Type B pancreatic cell (in vitro differentiated cells): Measurements from ENCODE around the gene STAG1. TPM values are rescaled to one million over a fixed set of nuclear protein-coding genes. Genes with fewer than 3 reads are reported as not detected.
"Not testable (repeated sequence)": the region's sequence is repeated elsewhere in the genome, so short reads cannot be mapped to it uniquely, and the experiment has no call there.

Experiments used
- DNase-seq: peaks from one replicate; pipeline ENCODE4 v3.0.0; 2021; ENCODE audit warnings: mixed read lengths; ENCODE audit not compliant: unreplicated experiment; ENCODE audit errors: extremely low spot score
- H3K27ac Mint-ChIP-seq: 2 replicates; pipeline ENCODE4 v1.8.0; 2021; ENCODE audit warnings: mild to moderate bottlenecking, mixed read lengths
- H3K27me3 Mint-ChIP-seq: 2 replicates; pipeline ENCODE4 v1.8.0; 2021; ENCODE audit warnings: mixed read lengths
- H3K36me3 Mint-ChIP-seq: 2 replicates; pipeline ENCODE4 v1.8.0; 2021; ENCODE audit warnings: mixed read lengths
- H3K4me1 Mint-ChIP-seq: one replicate; pipeline ENCODE4 v1.8.0; 2021; ENCODE audit warnings: mixed read lengths; ENCODE audit not compliant: unreplicated experiment
- H3K4me3 Mint-ChIP-seq: 2 replicates; pipeline ENCODE4 v1.8.0; 2021; ENCODE audit warnings: mild to moderate bottlenecking, mixed read lengths
- H3K9me3 Mint-ChIP-seq: 2 replicates; pipeline ENCODE4 v1.8.0; 2021; ENCODE audit warnings: mixed read lengths
- total RNA-seq: library from RNA; stranded (reverse); gene quantifications from 2 replicates; pipeline ENCODE4 v1.2.1, GENCODE V29; 2021; ENCODE audit warnings: low replicate concordance
- TF ChIP-seq, protein P1 (sequence below): fragments of 200-600 bp; sonication (generic); conservative IDR thresholded peaks from 2 replicates; pipeline ENCODE4 v1.5.0; 2021; ENCODE audit warnings: antibody characterized with exemption, mild to moderate bottlenecking

Gene STAG1
- total RNA-seq, 1 donor from 2014 or later = 45.5 TPM

DNA sequence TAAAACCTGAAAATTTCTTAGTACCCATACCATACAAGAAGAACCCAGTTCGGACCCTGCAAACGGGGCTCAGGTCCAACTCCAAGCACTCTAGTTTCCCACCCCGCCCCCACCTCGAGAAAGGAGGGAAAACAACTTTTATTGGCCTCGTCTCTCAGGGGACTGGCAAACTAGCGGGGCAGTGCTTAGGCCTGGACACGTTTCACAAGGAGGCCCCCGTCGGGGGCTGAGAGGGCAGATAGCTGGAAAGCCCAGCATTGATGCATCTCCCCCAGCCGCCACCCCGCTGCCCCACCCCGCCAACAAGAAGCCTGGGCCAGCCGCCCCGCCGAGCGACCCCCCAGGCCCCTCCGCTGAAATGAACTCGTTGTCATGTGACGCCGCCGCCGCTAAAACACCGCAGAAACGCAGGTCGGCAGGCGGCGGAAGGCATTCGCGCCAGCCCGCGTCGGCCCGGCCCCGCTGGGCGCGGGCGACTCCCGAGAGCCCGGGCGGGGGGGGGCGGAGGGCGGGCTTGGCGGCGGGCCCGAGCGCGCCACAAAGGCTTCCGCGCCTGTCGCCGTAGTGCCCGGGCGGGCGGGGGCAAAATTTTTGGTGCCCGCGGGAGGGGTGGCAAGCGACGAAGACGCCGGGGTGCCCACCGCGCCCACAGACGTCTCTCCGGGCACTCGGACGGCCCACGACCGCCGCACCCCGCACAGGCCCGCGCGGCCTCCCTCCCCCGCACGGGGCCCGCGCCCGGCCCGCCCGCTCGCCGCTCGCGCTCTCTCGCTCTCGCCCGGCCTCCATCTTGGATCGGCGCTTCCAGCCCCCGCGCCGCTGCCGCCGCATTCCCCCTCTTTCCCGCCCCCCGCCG lies 634 bp downstream of the STAG1 start:
- no peaks in the 10 kb centered on the region for H3K27me3 Mint-ChIP-seq

DNA sequence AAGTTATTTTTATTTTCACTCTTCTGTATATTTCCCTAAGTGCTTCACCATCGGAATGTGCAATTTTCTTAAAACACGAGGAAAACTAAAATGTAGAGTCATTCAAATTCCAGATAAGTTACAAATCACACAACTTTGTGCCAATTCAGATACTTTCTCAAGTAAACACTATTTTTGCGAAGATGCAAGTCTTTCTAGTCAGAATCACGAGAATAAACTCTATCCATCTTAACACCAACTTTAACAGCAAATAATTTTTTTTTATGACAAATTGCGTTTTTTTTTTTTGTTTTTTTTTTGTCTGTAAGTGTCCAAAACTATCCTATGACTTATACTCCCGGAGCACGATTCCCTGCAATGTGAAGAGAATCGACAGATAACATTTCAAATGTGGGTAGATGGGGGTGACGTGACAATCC lies 1.3 kb downstream of the STAG1 start:
- Mint-ChIP-seq H3K4me1 (peaks cover 31% of the 10 kb centered on the region), H3K27me3 (no peaks in the 10 kb centered on the region), H3K4me3 (peak overlapping the region; percentile 90), H3K9me3 (no peaks in the 10 kb centered on the region), H3K36me3 (peaks cover 5% of the 10 kb centered on the region), H3K27ac (peak overlapping the region; percentile 92)
- TF ChIP-seq, protein P1, sequence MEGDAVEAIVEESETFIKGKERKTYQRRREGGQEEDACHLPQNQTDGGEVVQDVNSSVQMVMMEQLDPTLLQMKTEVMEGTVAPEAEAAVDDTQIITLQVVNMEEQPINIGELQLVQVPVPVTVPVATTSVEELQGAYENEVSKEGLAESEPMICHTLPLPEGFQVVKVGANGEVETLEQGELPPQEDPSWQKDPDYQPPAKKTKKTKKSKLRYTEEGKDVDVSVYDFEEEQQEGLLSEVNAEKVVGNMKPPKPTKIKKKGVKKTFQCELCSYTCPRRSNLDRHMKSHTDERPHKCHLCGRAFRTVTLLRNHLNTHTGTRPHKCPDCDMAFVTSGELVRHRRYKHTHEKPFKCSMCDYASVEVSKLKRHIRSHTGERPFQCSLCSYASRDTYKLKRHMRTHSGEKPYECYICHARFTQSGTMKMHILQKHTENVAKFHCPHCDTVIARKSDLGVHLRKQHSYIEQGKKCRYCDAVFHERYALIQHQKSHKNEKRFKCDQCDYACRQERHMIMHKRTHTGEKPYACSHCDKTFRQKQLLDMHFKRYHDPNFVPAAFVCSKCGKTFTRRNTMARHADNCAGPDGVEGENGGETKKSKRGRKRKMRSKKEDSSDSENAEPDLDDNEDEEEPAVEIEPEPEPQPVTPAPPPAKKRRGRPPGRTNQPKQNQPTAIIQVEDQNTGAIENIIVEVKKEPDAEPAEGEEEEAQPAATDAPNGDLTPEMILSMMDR = no peak
- DNase-seq = no peak

More for the DNA sequence above, 634 bp downstream of the STAG1 start:
- Mint-ChIP-seq H3K9me3 (no peaks in the 10 kb centered on the region), H3K4me3 (peak overlapping the region; percentile 90), H3K36me3 (peaks cover under 1% of the 10 kb centered on the region), H3K4me1 (peaks cover 31% of the 10 kb centered on the region), H3K27ac (peak overlapping the region; percentile 94)
- DNase-seq = peak; percentile 83
- TF ChIP-seq, protein P1 = no peak

DNA sequence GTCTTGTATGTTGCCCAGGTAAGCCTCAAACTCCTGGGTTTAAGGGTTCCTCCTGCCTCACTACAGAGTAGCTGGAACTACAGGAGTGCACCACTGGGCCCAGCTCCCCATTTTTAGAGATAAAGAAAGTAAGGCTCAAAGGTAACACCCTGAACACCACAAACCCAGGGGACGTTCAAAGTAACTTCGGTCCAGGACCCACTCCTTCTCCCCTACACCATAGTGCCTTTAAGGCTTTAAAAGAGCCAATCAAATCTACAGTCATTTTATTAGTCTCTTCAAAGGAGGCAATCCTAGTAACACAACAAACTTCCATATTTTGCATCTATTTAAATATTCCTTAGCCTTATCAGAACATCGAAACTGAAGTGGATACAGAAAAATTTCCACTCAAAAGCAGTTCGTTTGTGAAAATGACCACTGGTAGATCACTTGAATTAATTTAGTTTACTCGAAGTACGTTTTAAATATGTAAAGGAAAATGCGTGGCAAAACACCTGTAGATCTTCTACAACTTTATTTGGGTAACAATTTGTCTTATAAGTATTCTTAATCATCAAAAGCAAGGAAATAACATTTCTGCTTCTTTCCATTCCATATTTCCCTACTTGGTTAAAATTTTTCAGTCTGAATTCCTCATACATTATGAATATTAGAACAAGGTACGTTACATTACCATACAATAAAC lies 1.8 kb downstream of the STAG1 start:
- H3K27ac Mint-ChIP-seq = peak overlapping the region; percentile 92
- DNase-seq = no peak
- peaks cover 5% of the 10 kb centered on the region for H3K36me3 Mint-ChIP-seq
- TF ChIP-seq, protein P1 = no peak
- H3K4me3 Mint-ChIP-seq = peak overlapping the region; percentile 90
- H3K4me1 Mint-ChIP-seq = peaks cover 31% of the 10 kb centered on the region
- H3K9me3 Mint-ChIP-seq = no peaks in the 10 kb centered on the region
- H3K27me3 Mint-ChIP-seq = no peaks in the 10 kb centered on the region

- not testable (repeated sequence) for DNase-seq, H3K27me3 Mint-ChIP-seq, H3K36me3 Mint-ChIP-seq, H3K9me3 Mint-ChIP-seq
- H3K4me1 Mint-ChIP-seq = peaks cover 31% of the 10 kb centered on the region
- H3K27ac Mint-ChIP-seq = peak overlapping the region; percentile 92
- peak overlapping the region; percentile 90 for H3K4me3 Mint-ChIP-seq
Measured at GRCh38 chr3:136749602-136750001, 2.6 kb downstream of the STAG1 start.

GRCh38 chr3:136749091-136749490 lies 3.1 kb downstream of the STAG1 start:
- H3K4me1 Mint-ChIP-seq = peaks cover 26% of the 10 kb centered on the region
- no peaks in the 10 kb centered on the region for H3K9me3 Mint-ChIP-seq
- H3K27me3 Mint-ChIP-seq = no peaks in the 10 kb centered on the region
- H3K4me3 Mint-ChIP-seq = peak overlapping the region; percentile 64
- TF ChIP-seq, protein P1 = no peak
- H3K36me3 Mint-ChIP-seq = peaks cover 9% of the 10 kb centered on the region
- H3K27ac Mint-ChIP-seq = peak overlapping the region; percentile 52
- DNase-seq = no peak

DNA sequence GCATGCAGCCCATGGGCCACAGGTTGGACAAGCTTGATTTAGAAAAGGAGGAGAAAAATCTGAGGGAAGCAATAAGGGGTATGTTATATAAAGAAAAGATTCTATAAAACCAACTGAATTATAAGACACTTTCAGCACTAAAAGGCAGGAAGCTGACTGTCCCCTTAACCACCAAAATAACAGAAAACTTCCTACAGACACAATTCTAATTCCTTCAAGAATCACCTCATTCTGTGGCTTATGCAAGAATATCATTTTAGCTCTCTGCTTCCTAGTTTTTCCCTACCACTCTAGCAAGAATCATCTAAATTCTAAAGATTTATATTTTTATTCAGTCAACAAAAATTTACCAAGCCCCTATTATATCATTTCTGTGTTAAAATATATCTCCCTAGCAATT lies 6.3 kb downstream of the STAG1 start:
- H3K9me3 Mint-ChIP-seq = no peaks in the 10 kb centered on the region
- peaks cover 17% of the 10 kb centered on the region for H3K36me3 Mint-ChIP-seq
- DNase-seq = no peak
- TF ChIP-seq, protein P1 = no peak
- no peak overlapping the region for H3K27ac Mint-ChIP-seq
- no peak overlapping the region for H3K4me3 Mint-ChIP-seq
- no peaks in the 10 kb centered on the region for H3K27me3 Mint-ChIP-seq
- H3K4me1 Mint-ChIP-seq = peaks cover 17% of the 10 kb centered on the region
